H1 (cell line): ENCODE results near the gene GPR87. TPM values are rescaled to one million over a fixed set of nuclear protein-coding genes. Genes with fewer than 3 reads are reported as not detected.

Source experiments
- GABPA ChIP-seq: IDR thresholded peaks from 2 replicates; pipeline ENCODE4 v1.6.1; 2011; ENCODE audit warnings: mild to moderate bottlenecking, low read length, moderate library complexity, borderline replicate concordance; ENCODE audit not compliant: insufficient read depth
- HDAC6 ChIP-seq: IDR thresholded peaks from one replicate; pipeline ENCODE4 v1.7.1; 2012; ENCODE audit warnings: low read depth, mild to moderate bottlenecking, inconsistent platforms, low read length, moderate library complexity
- RFX5 ChIP-seq: IDR thresholded peaks from 2 replicates; pipeline ENCODE4 v1.6.1; 2011; ENCODE audit warnings: low read depth, low read length, improper control_type of control experiment, borderline replicate concordance
- RXRA ChIP-seq: IDR thresholded peaks from 2 replicates; pipeline ENCODE4 v1.6.1; 2011; ENCODE audit warnings: low read depth, mild to moderate bottlenecking, low read length, moderate library complexity; ENCODE audit not compliant: insufficient read depth
- TAF1 ChIP-seq: IDR thresholded peaks from 2 replicates; pipeline ENCODE4 v1.6.1; 2011; ENCODE audit warnings: mild to moderate bottlenecking, low read depth, low read length
- polyA plus RNA-seq, 7 experiments: library from polyadenylated mRNA; depleted of rRNA in 3 of 7; stranded (reverse) in 5 of 7; unstranded in 2 of 7; fragments of >200 nt in 5 of 7; fragments of 200-250 nt in 2 of 7; gene quantifications; 1 replicate in 5 of 7; 2 replicates in 1 of 7; 4 replicates in 1 of 7; pipeline versions ENCODE4 v1.2.1 to v1.2.3, GENCODE V29; 2011 to 2013; ENCODE audit warnings: missing spikeins in 2 of 7, mixed read lengths in 2 of 7
- total RNA-seq: library from RNA; stranded (reverse); fragmentation: NEBNext Ultra II Directional; extraction: Animal tissue kit (Norgen Biotek cat#: 25700); gene quantifications from 2 replicates; pipeline ENCODE4 v1.2.1, GENCODE V29; 2021
- TF ChIP-seq, protein P1 (sequence below): IDR thresholded peaks from 2 replicates; pipeline ENCODE4 v1.6.1; 2011; ENCODE audit warnings: low read depth, mild to moderate bottlenecking, low read length; ENCODE audit not compliant: insufficient read depth
- TF ChIP-seq, protein P2 (sequence below), 3 experiments: IDR thresholded peaks; 1 replicate in 2 of 3; 2 replicates in 1 of 3; pipeline versions ENCODE4 v1.5.1 to v1.6.1; 2011; ENCODE audit warnings: low read length in 3 of 3, mild to moderate bottlenecking in 3 of 3, inconsistent platforms in 2 of 3, low read depth in 1 of 3, moderate library complexity in 1 of 3; ENCODE audit not compliant: insufficient read depth in 1 of 3; ENCODE audit errors: control extremely low read depth in 1 of 3

Gene GPR87
- total and polyA plus RNA-seq, 2 of the 8 experiments (the other 6 are each of a cell fraction or from before 2014, with no cell fraction given), result 0.05 TPM; not detected in 1

DNA sequence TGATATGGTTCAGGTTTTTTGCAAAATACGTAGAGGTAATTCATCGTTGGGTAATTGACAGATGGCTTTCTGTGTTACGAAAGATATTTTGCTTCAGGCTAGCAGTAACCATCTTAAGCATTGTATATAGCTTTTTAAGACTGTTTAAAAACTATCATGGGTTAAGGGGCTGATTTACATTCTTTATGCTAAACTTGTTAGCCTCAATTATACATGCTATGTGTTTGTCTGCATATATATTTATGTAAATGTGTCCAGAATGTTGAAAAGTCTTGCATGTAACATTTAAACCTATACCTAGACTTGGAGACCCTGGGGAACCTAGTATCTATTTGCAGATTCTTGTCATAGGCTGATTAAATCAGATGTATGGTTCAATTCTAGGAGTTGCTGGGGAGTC is 27.2 kb downstream of the GPR87 start (continued):
- TF ChIP-seq RFX5, result no peak
- TF ChIP-seq, protein P1, sequence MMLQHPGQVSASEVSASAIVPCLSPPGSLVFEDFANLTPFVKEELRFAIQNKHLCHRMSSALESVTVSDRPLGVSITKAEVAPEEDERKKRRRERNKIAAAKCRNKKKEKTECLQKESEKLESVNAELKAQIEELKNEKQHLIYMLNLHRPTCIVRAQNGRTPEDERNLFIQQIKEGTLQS, result no peak
- TF ChIP-seq, protein P2, sequence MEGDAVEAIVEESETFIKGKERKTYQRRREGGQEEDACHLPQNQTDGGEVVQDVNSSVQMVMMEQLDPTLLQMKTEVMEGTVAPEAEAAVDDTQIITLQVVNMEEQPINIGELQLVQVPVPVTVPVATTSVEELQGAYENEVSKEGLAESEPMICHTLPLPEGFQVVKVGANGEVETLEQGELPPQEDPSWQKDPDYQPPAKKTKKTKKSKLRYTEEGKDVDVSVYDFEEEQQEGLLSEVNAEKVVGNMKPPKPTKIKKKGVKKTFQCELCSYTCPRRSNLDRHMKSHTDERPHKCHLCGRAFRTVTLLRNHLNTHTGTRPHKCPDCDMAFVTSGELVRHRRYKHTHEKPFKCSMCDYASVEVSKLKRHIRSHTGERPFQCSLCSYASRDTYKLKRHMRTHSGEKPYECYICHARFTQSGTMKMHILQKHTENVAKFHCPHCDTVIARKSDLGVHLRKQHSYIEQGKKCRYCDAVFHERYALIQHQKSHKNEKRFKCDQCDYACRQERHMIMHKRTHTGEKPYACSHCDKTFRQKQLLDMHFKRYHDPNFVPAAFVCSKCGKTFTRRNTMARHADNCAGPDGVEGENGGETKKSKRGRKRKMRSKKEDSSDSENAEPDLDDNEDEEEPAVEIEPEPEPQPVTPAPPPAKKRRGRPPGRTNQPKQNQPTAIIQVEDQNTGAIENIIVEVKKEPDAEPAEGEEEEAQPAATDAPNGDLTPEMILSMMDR (IDR thresholded peaks at IDR 0.05; ENCODE audit: control extremely low read depth in 1 of 3, insufficient read depth in 1 of 3, low read depth in 1 of 3, low read length in 3 of 3), result no peak
- TF ChIP-seq HDAC6, result no peak
- no peak for TF ChIP-seq RXRA
- no peak for TF ChIP-seq GABPA
- no peak for TF ChIP-seq TAF1
